GM18502 (cell line): ENCODE measurements around the gene TMEM134.

Experiments
- ATAC-seq: cut with Tn5 transposase; IDR thresholded peaks from one replicate; pipeline ENCODE4 v1.9.1; 2021; ENCODE audit warnings: mild to moderate bottlenecking; ENCODE audit not compliant: unreplicated experiment, poor library complexity

Gene TMEM134

DNA sequence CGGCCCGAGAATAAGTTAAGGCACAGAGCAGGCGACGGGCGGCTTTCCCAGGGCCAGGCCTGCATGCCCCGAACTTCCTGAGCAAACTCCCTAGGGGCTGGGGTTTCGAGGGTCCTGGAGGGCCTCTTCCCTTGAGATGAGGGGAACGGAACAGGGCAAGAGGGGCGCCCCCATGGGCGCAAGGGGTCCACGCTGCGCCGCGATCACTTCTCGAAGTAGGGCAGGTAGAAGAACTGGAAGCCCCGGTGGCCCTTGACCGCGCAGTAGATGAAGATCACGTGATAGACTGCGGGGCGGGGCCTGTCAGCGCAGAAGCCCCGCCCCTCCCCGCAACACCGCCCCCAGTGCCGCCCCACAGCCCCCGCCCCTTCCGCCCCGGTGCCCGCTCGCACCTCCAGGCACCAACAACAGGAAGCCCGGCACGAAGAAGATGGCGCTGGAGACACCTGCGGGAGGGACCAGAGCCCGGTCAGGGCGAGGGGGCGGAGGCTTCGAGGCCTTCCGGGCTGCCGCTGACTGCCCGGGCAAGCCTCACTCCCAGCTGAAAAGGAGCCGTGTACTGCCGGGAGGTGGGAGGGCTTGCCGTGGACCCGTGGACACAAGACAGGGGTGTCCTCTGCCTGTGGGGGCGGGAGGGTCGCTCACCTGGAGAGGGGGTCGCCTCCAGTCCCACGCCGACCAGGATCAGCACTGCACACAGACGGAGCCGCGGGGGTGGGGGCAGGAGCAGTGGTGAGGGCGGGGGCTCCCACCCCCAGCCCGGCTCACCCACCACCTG lies 4.5 kb downstream of the TMEM134 start:
- peak; percentile 62 for ATAC-seq

DNA sequence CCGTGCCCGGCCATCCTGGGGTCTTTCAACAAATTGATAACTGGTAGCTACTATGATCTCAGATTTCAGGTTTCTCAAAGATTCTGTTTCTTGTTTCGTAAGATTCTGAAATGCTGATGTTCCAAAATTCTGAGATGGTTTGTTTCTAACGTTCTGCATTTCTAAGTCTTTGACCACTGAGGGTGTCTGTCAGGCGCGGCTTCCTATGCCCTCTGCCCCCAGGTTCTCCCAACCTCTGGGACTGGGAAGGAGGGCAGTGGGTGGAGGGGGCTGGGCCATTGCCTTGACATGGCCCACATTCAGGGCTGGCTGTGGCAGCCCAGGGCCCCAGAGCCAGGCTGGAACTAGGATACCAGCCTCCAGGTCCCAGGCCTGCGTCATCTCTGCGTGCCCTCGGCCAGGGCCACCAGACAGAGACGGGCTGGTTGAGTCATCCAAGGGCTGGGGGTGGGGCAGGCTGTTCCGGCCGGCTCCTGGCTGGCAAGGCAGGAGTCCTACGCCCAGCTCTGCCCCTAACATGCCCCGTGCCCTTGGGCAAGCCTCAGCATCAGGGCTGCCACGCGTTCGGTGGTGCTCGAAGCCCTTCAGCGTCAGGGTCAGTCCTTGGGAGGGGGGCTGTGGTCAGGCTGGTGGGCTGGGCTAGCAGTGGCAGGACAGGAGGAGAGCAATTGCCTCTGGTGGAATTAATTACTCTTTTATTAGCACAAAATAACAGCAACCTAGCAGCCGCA lies 5.2 kb downstream of the TMEM134 start:
- ATAC-seq = no peak

DNA sequence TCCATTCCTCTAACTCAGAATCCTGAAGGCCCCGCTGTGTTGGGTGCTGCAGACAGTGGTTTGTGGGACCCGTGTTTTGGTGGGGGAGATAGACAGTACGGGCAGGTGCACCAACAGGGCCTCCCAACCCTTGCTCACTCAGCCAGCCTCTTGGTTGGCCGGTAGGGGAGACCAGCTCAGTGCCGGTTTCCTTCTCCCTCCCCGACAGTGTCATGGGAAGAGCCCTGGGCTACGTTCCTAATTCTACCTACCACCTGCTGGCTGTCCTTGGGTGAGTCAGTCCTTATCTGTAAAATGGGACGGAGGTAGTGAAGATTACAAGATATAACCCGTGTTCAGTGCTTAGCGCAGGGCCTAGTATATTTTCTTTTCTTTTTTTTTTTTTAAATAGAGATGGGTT lies 5.9 kb downstream of the TMEM134 start:
- no peak for ATAC-seq

DNA sequence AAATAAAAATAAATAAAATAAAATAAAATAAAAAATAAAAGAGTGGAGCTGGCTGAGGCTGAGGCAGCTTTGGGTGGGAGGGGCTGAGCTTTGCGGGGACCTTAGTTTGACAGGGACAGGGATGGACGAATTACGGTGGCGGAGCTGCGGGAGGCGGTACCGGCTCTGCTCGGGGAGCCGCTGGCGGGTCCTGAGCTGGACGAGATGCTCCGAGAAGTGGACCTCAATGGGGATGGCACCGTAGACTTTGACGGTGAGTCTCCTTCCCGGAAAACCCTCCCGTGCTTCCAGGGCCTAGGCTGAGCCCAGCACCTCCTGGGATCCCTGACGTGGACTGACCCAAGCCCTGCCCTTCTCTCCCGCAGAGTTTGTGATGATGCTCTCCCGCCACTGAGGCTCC lies 10.8 kb downstream of the TMEM134 start:
- no peak for ATAC-seq

DNA sequence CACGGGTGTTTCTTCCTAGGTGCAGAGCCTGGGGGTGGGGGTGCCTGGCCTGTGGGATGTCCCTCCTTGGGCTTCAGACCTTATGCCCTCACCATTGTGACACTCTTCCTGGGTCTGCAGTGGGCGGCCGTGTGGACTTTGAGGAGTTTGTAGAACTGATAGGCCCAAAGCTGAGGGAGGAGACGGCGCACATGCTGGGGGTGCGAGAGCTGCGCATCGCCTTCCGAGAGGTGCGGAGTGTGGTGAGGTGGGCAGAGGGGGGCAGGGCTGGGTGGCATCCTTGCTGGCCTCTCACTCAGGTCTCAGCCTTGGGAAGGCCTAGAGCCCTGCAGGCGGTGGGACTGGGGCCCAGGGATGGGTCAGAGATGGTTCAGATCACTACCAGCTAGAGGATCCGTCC lies 11.6 kb downstream of the TMEM134 start:
- ATAC-seq = no peak

DNA sequence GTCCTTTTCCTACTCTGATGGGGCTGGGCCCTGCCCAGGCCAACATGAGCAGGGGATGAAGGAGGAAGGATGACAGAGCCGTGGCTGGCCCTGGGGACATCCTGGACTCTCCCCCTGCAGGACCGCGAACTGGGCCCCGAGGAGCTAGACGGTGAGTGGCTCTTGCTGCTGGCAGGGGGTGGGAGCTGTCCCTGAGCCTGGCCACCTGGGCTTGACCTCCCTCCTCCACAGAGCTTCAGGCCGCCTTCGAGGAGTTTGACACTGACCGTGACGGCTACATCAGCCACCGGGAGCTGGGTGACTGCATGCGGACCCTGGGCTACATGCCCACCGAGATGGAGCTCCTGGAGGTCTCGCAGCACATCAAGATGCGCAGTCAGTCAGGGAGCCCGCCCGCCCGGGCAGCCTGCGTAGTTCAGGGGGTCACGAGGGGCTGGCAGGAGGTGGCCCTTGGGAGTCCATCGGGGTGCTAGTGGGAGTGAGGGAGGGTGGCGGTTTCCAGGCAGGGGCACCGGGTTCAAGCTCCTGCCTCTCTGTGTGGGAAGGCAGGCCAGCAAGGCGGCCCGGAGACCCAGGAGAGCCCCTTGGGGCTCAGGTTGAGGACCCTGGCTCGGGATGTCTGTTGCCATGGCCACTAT lies 12.9 kb downstream of the TMEM134 start:
- no peak for ATAC-seq

DNA sequence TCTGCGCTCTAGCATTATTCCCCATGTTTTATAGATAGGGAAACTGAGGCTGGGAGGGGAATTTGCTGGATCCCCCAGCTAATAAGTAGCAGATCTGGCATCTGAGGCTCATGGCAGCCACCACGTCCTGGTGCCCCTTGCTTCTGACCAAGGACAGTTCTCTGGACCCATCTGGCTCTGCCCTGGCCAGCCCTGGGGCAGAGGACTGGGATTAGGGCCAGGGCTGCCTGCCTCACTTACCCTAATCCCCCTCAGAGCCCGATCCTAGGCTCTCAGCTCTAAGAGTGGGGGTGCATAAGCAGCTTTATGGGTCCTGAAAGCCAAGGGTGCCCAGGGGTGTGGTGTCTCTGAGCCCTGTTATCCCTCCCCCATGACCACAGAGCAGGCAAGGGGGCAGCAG lies 14.0 kb downstream of the TMEM134 start, which contains the start of gene CABP4:
TSS of gene CABP4 (plus strand) at position 301 of the 400 bp plus-strand sequence. CDS start at position 371, 70 bp downstream.
- ATAC-seq = no peak

DNA sequence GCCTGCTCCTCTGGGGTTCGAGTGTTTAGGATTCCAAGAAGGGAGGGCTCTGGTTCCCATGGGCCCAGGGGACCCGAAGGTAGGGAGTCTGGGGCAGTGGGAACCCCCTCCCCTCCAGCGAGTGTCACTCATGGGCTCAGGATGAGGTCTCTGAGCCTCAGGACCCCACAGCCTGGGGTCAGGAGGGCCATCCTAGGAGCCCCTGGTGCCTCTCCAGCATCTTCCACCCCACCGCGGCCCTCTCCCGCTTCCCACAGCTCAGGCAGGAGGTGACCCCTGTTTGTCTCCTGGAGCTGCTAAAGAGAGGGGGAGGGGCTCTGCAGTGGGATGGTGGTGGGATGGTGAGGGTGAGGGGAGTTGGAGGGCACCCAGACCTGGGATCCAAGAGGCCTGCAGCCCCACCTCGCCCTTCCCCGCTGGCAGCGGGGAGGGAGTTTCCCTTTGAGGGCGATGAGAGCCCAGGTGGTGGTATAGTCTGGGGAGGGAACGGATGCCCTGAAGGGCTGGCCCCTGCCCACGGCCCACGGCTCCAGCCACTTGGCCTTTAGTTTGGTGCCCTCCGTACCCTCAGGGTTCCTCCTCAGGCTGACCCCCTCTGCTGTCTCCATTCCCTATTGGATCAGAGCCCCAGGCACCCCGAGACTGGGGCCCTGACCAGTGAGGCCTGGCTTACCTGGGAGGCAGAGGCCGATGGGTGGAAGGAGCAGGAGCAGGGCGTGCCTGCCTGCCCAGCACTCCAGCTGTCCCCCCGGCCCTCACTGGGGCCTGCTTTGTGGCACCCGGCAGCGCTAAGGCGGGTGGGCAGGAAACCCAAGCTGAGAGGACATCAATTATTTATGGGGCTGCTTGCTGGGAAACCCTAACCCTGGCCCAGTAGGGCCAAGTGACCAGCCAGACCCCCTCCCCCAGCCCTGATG lies 15.0 kb downstream of the TMEM134 start:
- no peak for ATAC-seq

DNA sequence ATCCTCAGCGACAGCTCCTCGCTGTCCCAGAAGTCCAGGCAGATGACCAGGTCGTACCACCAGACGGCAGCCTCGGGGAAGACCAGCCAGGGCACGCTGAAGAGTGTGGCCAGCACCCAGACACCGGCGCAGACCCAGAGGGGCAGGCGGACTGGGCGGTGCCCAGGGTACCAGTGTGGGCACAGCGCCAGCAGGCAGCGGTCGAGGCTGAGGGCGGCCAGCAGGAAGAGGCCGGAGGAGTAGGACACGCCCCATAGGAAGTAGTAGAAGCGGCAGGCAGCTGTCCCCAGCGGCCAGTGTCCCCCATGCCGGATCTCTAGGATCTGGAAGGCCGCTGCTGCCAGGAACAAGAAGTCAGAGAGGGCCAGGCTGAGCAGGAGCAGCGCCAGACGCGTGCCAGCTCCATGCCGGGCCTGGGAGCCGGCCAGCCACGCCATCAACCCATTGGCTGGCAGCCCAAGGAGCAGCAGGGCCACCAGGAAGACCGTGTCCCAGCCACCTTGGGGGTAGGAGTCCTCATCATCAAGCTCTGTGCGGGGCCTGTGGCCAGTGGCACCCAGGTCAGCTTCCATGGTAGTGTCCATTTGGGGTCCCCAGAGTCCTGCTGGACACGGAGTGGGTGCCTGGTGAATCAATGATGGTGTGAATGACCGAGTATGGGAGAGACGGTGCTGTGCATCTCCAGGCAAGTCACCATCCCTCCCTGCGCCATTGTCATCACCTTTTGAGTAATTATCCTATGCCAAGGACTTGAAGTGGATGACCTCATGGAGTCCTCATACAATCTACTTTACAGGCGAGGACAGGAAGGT lies 16.7 kb downstream of the TMEM134 start, which contains the start of gene GPR152:
TSS of gene GPR152 (minus strand) at position 589 of the 812 bp plus-strand sequence. CDS start at position 584, 5 bp downstream.
- ATAC-seq = no peak

DNA sequence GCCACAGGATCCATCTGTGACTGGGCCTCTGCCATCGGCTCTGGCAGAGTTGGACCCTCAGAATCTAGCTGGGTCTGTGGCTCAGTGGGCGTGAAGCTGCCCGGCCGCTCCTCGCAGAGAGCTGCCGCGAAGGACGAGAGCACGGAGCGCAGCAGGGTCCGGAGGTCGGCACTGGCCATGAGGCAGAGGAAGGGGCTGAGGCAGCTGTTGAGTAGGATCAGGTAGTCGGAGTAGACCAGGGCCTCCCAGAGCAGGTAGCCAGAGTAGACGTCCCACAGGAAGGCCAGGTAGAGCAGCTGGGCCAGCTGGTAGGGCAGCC lies 17.4 kb downstream of the TMEM134 start:
- ATAC-seq = no peak

DNA sequence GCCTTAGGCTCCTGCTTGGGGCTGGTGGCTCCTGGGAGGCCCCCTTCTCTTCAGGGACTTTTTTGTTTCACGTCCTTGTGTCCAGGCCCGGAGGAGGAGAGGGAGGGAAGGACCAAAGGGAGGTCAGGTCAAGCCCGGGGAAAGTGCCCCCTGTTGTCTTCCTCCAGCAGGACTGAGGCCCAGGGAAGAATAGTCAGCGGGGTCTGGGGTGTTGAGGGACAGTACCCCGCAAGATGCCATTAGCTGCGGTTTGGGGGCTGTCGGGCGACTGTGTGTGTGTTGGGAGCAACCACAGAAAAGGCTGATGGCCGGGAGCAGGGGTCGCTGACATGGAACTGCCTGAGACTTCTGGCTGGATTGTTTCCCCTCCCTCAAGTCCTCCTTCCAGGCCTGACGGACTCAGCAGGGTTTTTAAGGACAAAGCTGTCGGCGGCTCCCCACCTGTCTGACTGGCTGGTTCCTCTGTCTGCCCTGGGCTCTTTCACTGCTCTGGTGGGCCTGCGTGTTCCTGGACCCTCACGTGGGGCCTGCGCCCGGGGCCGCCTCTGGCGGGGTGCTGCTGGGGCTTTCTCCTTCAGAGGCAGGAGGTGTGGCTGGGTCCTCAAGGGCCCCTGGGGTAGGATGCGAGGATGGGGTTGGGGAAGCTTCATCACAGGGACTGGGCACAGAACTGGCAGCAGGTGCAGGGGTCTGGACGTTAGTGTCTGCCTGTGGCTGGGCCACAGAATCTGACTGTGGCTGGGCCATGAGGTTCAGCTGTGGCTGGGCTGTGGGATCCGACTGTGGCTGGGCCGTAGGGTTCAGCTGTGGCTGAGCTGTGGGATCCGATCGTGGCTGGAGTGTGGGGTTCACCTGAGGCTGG lies 18.0 kb downstream of the TMEM134 start:
- no peak for ATAC-seq

DNA sequence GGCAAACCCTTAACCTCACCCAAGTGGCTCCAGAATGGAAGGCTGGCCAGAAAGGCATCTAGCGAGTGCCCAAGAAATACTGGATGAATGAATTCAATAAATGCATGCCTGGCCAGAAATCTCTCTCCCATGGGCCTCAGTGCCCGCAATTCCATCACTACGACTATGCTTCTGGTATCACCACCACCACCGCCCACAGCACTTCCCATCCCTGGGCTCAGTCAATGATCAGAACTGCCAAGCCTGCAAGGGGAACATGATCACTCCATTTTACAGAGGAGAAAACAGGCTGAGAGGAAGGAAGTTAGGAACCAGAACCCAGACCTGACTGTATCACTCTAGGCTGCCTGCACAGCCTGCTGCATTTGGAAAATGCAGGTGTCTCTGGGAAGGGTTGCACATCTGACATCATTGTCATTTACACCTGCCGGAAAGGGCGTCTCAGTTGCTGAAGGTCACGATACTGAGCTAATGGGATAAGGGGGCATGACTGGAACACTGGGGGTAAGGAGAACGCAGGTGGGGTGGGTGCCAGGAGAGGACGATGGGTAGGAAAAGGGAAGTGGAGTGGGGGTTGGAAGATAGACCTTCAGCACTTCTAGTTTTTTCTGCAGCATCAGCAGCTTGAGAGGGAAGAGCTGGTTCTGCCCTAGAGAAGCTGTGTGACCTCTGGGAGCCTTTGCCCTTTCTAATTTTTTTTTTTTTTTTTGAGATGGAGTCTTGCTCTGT lies 19.8 kb downstream of the TMEM134 start:
- ATAC-seq = no peak

DNA sequence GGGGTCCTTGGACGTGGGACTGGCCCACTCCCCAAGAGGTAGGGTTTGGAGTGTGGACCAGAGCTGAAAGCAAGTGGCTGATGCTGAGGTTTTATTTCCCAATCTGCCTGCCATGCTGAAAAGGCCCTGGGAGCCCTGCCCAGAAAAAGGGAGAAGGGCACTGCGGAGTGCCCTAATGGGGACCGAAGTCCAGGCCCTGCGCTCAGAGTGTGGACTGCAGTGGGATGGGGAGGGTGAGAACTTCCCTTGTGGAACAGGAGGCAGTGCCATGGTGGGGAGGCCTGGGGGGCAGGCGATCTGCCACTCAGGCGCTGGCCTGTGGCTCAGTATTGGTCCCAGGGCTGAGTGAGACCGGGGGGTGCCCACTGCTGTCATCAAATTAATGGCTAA lies 20.8 kb downstream of the TMEM134 start:
- ATAC-seq = no peak

DNA sequence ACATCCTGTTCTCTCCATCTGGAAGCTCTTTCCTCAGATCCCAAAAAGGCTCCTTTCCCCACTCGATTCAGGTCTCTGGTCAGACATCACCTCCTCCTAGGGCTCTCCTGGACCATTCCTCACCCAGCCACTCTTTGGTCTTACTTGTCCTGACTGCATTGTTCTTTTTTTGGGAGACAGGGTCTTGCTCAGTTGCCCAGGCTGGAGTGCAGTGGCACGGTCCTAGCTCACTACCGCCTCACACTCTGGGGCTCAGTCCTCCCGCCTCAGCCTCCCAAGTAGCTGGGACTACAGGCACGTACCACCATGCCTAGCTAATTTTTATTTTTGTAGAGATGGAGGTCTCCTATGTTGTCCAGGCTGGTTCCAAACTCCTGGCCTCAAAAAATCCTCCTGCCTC lies 23.5 kb downstream of the TMEM134 start:
- no peak for ATAC-seq

DNA sequence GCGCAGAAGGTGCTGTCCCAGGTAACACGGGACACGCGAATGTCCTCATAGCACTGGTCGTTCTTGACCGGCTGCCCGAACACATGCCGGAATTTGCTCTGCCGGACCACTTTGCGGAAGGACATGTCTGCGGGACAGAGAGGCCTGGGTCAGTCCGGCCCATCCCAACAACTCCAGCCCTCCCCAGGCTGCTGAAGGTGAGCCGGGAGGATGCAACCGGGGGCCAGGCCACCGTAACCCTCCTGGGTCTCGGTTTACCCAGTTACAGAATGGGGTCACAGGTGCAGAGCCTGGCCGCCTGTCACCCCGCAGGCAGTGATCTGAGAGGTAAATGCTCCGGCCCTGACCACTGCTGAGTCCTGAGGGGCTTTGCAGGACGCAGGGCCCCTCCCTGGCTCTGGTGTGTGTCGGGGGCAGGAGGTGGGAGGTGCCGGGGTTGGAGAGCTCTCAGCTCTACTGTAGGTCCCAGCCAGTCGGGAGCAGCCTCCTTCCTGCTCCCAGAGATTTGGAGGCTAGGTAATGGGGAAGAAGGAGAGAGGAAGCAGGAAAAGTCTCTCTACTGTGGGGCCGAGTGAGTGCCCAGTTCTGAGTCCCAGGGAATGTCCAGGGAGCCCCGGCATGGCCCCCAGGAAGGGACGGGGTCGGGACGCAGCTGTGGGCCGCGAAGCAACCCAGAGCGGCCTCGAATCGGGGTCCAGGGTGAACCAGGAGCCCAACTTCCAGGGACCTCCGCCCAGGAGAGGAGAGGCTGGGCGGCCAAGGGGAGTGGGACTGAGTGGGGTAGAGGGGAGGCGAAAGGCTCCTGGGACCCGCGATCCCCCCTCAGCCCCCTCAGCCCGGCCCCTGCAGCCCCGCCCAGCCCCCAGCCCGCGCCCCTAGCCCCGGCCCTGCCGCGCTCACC lies 26.3 kb downstream of the TMEM134 start:
- no peak for ATAC-seq

DNA sequence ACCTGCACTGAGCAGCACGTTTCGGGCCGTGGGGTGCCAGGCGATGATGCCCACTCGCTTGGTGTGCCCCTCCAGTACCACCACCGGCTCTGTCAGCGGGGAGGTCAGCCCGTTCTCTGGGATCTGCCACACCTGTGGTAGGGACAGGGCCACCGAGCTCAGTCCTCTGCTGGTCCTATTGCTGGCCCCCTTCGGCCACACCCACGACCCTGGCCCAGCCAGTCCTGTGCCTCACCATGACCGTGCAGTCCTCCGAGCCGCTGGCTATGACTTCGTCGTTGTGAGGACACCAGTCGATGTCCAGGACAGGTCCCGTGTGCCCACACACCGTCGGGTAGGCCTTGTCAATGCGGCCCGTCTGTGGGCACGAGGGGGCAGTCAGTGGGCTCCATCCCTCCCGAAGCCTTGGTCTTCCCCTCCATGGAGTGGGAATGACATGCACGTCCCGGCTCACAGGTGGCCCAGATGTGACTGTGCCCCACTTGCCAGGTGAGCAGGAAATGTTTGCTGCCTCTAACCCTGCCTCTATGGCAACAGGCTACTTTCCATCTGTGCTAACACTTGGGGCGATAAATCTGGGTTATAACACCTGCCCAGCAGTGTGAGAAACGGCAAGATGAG lies 27.2 kb downstream of the TMEM134 start:
- no peak for ATAC-seq
